H9 (cell line): ENCODE data around the gene SLIT1. TPM values are rescaled to one million over a fixed set of nuclear protein-coding genes. Genes with fewer than 3 reads are reported as not detected.

Experiments
- DNase-seq: peaks from one replicate; pipeline ENCODE4 v3.0.0-alpha.2; 2017
- H2AFZ ChIP-seq: one replicate; pipeline ENCODE4 v1.6.1; 2013; ENCODE audit warnings: mild to moderate bottlenecking, low read length, control low read depth, moderate library complexity
- H2AK5ac ChIP-seq: 2 replicates; pipeline ENCODE4 v1.6.1; 2013; ENCODE audit warnings: low read length, control low read depth, mixed read lengths; ENCODE audit not compliant: insufficient read length
- H2BK120ac ChIP-seq: one replicate; pipeline ENCODE4 v1.6.1; 2013; ENCODE audit warnings: low read depth, mild to moderate bottlenecking, low read length, control low read depth, inconsistent platforms; ENCODE audit not compliant: poor library complexity, severe bottlenecking
- H2BK12ac ChIP-seq: 2 replicates; pipeline ENCODE4 v1.6.1; 2013; ENCODE audit warnings: low read length, control low read depth, mixed read lengths, low read depth; ENCODE audit not compliant: insufficient read length
- H2BK15ac ChIP-seq: 2 replicates; pipeline ENCODE4 v1.6.1; 2013; ENCODE audit warnings: low read depth, low read length, control low read depth
- H2BK20ac ChIP-seq: one replicate; pipeline ENCODE4 v1.6.1; 2013; ENCODE audit warnings: low read depth, mild to moderate bottlenecking, low read length, control low read depth, inconsistent platforms; ENCODE audit not compliant: poor library complexity, severe bottlenecking
- H2BK5ac ChIP-seq: 2 replicates; pipeline ENCODE4 v1.6.1; 2013; ENCODE audit warnings: low read length, control low read depth, mixed read lengths; ENCODE audit not compliant: insufficient read length
- H3K14ac ChIP-seq: 2 replicates; pipeline ENCODE4 v1.6.1; 2013; ENCODE audit warnings: low read length, control low read depth; ENCODE audit not compliant: insufficient read depth
- H3K18ac ChIP-seq: 2 replicates; pipeline ENCODE4 v1.6.1; 2013; ENCODE audit warnings: low read depth, mild to moderate bottlenecking, mixed read lengths, low read length, control low read depth; ENCODE audit not compliant: insufficient read length
- H3K23ac ChIP-seq: 2 replicates; pipeline ENCODE4 v1.6.1; 2013; ENCODE audit warnings: low read length, control low read depth, mixed read lengths, low read depth; ENCODE audit not compliant: insufficient read length
- H3K23me2 ChIP-seq: 2 replicates; pipeline ENCODE4 v1.6.1; 2013; ENCODE audit warnings: low read depth, mild to moderate bottlenecking, mixed read lengths, low read length, control low read depth; ENCODE audit not compliant: insufficient read length, poor library complexity, severe bottlenecking
- H3K27ac ChIP-seq: 2 replicates; pipeline ENCODE4 v1.5.1; 2013; ENCODE audit warnings: low read length, control low read depth, mixed read lengths, low read depth; ENCODE audit not compliant: insufficient read length
- H3K27me3 ChIP-seq: 2 replicates; pipeline ENCODE4 v1.6.1; 2013; ENCODE audit warnings: low read length, control low read depth, inconsistent platforms; ENCODE audit not compliant: insufficient read depth
- H3K4ac ChIP-seq: 2 replicates; pipeline ENCODE4 v1.6.1; 2013; ENCODE audit warnings: low read depth, mild to moderate bottlenecking, control low read depth, inconsistent platforms, low read length, moderate library complexity
- H3K4me1 ChIP-seq: 2 replicates; pipeline ENCODE4 v1.6.1; 2013; ENCODE audit warnings: low read length, control low read depth, inconsistent platforms; ENCODE audit not compliant: insufficient read depth
- H3K4me2 ChIP-seq: 2 replicates; pipeline ENCODE4 v1.6.1; 2013; ENCODE audit warnings: low read length, control low read depth, mixed read lengths; ENCODE audit not compliant: insufficient read length, insufficient read depth
- H3K56ac ChIP-seq: 2 replicates; pipeline ENCODE4 v1.6.1; 2013; ENCODE audit warnings: low read depth, mild to moderate bottlenecking, mixed read lengths, low read length, control low read depth; ENCODE audit not compliant: insufficient read length
- H3K79me1 ChIP-seq: 2 replicates; pipeline ENCODE4 v1.6.1; 2013; ENCODE audit warnings: low read depth, mild to moderate bottlenecking, moderate library complexity, low read length, control low read depth, inconsistent platforms; ENCODE audit not compliant: insufficient read depth, poor library complexity, severe bottlenecking
- H3K79me2 ChIP-seq: 2 replicates; pipeline ENCODE4 v1.6.1; 2013; ENCODE audit warnings: low read length, control low read depth, inconsistent platforms; ENCODE audit not compliant: insufficient read depth
- H3K9ac ChIP-seq: 2 replicates; pipeline ENCODE4 v1.6.1; 2013; ENCODE audit warnings: low read length, control low read depth, mixed read lengths; ENCODE audit not compliant: insufficient read length; ENCODE audit errors: extremely low read depth
- H3K9me3 ChIP-seq: one replicate; pipeline ENCODE4 v1.6.1; 2013; ENCODE audit warnings: low read depth, low read length, inconsistent platforms; ENCODE audit not compliant: control insufficient read depth
- H3T11ph ChIP-seq: one replicate; pipeline ENCODE4 v1.6.1; 2013; ENCODE audit warnings: mild to moderate bottlenecking, low read length, control low read depth, inconsistent platforms
- H4K20me1 ChIP-seq: one replicate; pipeline ENCODE4 v1.6.1; 2013; ENCODE audit not compliant: control insufficient read depth, insufficient read length, insufficient read depth
- H4K5ac ChIP-seq: 2 replicates; pipeline ENCODE4 v1.6.1; 2013; ENCODE audit warnings: low read depth, mild to moderate bottlenecking, mixed read lengths, low read length, control low read depth; ENCODE audit not compliant: insufficient read length
- H4K8ac ChIP-seq: replicated peaks from 2 replicates; pipeline ENCODE4 v1.6.1; 2013; ENCODE audit warnings: low read length, control low read depth, mixed read lengths, low read depth; ENCODE audit not compliant: insufficient read length
- H4K91ac ChIP-seq: 2 replicates; pipeline ENCODE4 v1.6.1; 2013; ENCODE audit warnings: low read depth, mild to moderate bottlenecking, moderate library complexity, mixed read lengths, low read length, control low read depth; ENCODE audit not compliant: insufficient read length
- H3K27ac Mint-ChIP-seq, 3 experiments: 2 replicates in 2 of 3; 3 replicates in 1 of 3; pipeline ENCODE4 v1.8.0; 2020 to 2021; ENCODE audit warnings: mixed read lengths in 3 of 3, mild to moderate bottlenecking in 1 of 3, moderate library complexity in 1 of 3
- H3K27me3 Mint-ChIP-seq: 2 replicates; pipeline ENCODE4 v1.8.0; 2021; ENCODE audit warnings: low read depth, mild to moderate bottlenecking, moderate library complexity, mixed read lengths
- H3K36me3 Mint-ChIP-seq, 3 experiments: 2 replicates in 2 of 3; 3 replicates in 1 of 3; pipeline ENCODE4 v1.8.0; 2020 to 2021; ENCODE audit warnings: low read depth in 3 of 3, mixed read lengths in 3 of 3; ENCODE audit not compliant: insufficient read depth in 1 of 3
- H3K4me1 Mint-ChIP-seq, 2 experiments: 2 replicates each; pipeline ENCODE4 v1.8.0; 2020; ENCODE audit warnings: mixed read lengths in 2 of 2
- H3K4me3 Mint-ChIP-seq, 2 experiments: 2 replicates in 1 of 2; 3 replicates in 1 of 2; pipeline ENCODE4 v1.8.0; 2020 to 2021; ENCODE audit warnings: mild to moderate bottlenecking in 2 of 2, mixed read lengths in 2 of 2, moderate library complexity in 1 of 2
- H3K9me3 Mint-ChIP-seq, 2 experiments: 2 replicates in 1 of 2; 3 replicates in 1 of 2; pipeline ENCODE4 v1.8.0; 2020; ENCODE audit warnings: mild to moderate bottlenecking in 2 of 2, mixed read lengths in 2 of 2, moderate library complexity in 1 of 2
- CTCF ChIP-seq: fragments of 200-600 bp; sonication (generic); conservative IDR thresholded peaks from 3 replicates; pipeline ENCODE4 v1.8.0; 2021; ENCODE audit warnings: antibody characterized with exemption, mild to moderate bottlenecking
- WGBS: extraction: QIAGEN DNeasy Blood & Tissue Kit; methylation state at CpG from one replicate; pipeline ENCODE4 v1.1.7; 2013; ENCODE audit warnings: missing lambda C conversion rate, low lambda C conversion rate, mixed read lengths; ENCODE audit not compliant: insufficient read length; ENCODE audit errors: extremely low coverage; 5-methylcytosine and 5-hydroxymethylcytosine counted together
- total RNA-seq: library from RNA; stranded (reverse); gene quantifications from 2 replicates; pipeline ENCODE4 v1.2.1, GENCODE V29; 2021

Gene SLIT1
- total RNA-seq, 1 experiment from 2014 or later: 0.57 TPM

DNA sequence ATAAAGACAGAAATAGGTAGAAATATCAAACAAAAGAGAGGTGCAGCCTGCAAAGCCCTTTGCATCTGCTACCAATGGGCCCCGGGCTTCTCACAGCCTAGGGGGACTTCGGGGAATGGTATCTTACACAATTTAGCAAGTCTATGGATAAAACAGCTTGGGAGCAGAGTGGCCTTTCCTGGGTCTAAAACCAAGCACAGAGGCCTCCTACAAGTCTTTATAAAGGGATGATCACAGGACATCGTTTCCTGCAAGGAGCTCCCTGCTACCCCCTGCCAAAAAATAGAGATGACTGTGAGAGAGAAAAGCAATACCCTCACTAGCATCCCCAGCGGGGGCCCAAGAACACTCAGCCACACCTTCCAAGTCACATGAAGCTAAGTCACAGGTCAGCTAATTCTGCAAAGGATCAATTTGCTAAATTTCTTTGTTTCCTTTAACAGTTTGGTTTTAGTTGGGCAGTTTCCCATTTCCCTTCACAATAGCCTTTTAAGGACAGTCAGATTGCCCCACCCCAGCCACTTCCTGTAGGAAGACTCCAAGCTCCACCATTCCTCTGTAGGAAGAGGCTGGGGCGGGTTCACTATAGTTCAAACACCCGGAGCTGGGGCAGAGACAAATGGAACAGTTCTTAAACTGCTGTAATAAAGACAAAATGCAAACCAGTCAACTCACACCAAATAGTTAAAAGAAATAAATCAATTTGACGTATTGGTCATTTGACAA lies 105.5 kb downstream of the SLIT1 start:
- no peaks in the 10 kb centered on the region for H4K20me1 ChIP-seq
- H2BK120ac ChIP-seq: no peak overlapping the region
- no peak overlapping the region for H2BK20ac ChIP-seq
- no peak overlapping the region for H3T11ph ChIP-seq
- H2BK12ac ChIP-seq: no peak overlapping the region
- H4K91ac ChIP-seq: no peak overlapping the region
- no peak for TF ChIP-seq CTCF
- H3K36me3 Mint-ChIP-seq: no peaks in the 10 kb centered on the region
- H3K4ac ChIP-seq: no peak overlapping the region
- no peaks in the 10 kb centered on the region; the same call in none of the 2 replicates for H3K27me3 Mint-ChIP-seq
- no peak overlapping the region for H3K4me2 ChIP-seq
- H2BK15ac ChIP-seq: no peak overlapping the region
- DNase-seq: no peak
- no peaks in the 10 kb centered on the region for H3K27me3 ChIP-seq
- no peak overlapping the region for H2BK5ac ChIP-seq
- no peaks in the 10 kb centered on the region for H3K23me2 ChIP-seq
- no peak overlapping the region for H3K4me3 Mint-ChIP-seq
- H3K56ac ChIP-seq: no peak overlapping the region
- no peaks in the 10 kb centered on the region for H3K79me1 ChIP-seq
- no peak overlapping the region for H2AK5ac ChIP-seq
- H4K5ac ChIP-seq: no peak overlapping the region
- H3K4me1 Mint-ChIP-seq: peaks cover 39 to 41% of the 10 kb centered on the region in 2 experiments
- WGBS: no CpG with 5 or more reads among the region's 7 CpGs
- H4K8ac ChIP-seq: no peak overlapping the region
- H3K9me3 Mint-ChIP-seq: no peaks in the 10 kb centered on the region
- H3K14ac ChIP-seq: no peak overlapping the region
- H3K27ac Mint-ChIP-seq: 0 out of 7 replicates have a peak overlapping the region, but pooled peaks of 1 of the 3 experiments have one; percentile 70
- H3K27ac ChIP-seq: no peak overlapping the region
- no peak overlapping the region for H3K9ac ChIP-seq
- no peaks in the 10 kb centered on the region for H3K9me3 ChIP-seq
- H3K79me2 ChIP-seq: no peaks in the 10 kb centered on the region
- H3K4me1 ChIP-seq: peaks cover 2% of the 10 kb centered on the region
- no peak overlapping the region for H3K18ac ChIP-seq
- H3K23ac ChIP-seq: no peak overlapping the region
- H2AFZ ChIP-seq: no peak overlapping the region
